Spleen (tissue), 7 donors: ENCODE data around the gene IL1RAPL1.

Source experiments
- POLR2A ChIP-seq, 3 donors: fragments of 450-650 bp; IDR thresholded peaks; one replicate each; pipeline ENCODE4 v1.5.1; 2017; ENCODE audit warnings: antibody characterized with exemption in 3 of 3, mild to moderate bottlenecking in 1 of 3
- TF ChIP-seq, protein P1 (sequence below), 11 experiments: fragments of 200-600 bp in 7 of 11; fragments of 450-650 bp in 4 of 11; sonication (generic) in 4 of 11; IDR thresholded peaks in 8 of 11; conservative IDR thresholded peaks in 3 of 11; 1 replicate in 7 of 11; 2 replicates in 4 of 11; pipeline versions ENCODE4 v1.4.0 to v1.8.0; 2016 to 2021; ENCODE audit warnings: antibody characterized with exemption in 11 of 11, inconsistent platforms in 4 of 11, mild to moderate bottlenecking in 1 of 11
- donor health status: DM: no; HTN: no; CAD: no; lungs with moderate emphysema.
- donor health status: DM: no; HTN: no; CAD: no.
- donor health status: DM: no; HTN: no; CAD: no.

DNA sequence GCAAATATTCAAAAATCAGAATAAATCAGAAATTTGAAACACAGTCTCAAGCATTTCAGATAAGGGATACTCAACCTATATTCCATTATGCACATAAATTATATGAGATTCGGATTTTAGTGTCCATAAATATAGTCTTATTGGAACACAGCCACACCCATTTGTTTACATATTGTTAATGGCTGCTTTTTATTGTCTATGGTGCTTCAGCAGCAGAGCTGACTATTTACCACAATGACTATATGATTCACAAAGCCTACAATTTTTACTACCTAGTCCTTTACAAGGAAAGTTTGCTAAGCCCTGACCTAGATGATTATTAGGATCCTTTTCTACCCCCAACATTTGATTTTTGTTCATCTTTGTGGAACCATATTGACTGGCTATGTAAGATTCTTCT lies 63.9 kb downstream of the IL1RAPL1 start:
- TF ChIP-seq, protein P1, sequence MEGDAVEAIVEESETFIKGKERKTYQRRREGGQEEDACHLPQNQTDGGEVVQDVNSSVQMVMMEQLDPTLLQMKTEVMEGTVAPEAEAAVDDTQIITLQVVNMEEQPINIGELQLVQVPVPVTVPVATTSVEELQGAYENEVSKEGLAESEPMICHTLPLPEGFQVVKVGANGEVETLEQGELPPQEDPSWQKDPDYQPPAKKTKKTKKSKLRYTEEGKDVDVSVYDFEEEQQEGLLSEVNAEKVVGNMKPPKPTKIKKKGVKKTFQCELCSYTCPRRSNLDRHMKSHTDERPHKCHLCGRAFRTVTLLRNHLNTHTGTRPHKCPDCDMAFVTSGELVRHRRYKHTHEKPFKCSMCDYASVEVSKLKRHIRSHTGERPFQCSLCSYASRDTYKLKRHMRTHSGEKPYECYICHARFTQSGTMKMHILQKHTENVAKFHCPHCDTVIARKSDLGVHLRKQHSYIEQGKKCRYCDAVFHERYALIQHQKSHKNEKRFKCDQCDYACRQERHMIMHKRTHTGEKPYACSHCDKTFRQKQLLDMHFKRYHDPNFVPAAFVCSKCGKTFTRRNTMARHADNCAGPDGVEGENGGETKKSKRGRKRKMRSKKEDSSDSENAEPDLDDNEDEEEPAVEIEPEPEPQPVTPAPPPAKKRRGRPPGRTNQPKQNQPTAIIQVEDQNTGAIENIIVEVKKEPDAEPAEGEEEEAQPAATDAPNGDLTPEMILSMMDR (IDR thresholded peaks at IDR 0.05 in 8 of 11, conservative IDR thresholded peaks at IDR 0.05 in 3 of 11), result no peak
- TF ChIP-seq POLR2A (IDR thresholded peaks at IDR 0.05), result no peak
